ENCODE results near the gene STN1. TPM values are rescaled to one million over a fixed set of nuclear protein-coding genes. Genes with fewer than 3 reads are reported as not detected.
A peak's percentile ranks its signal among the peaks of the same experiment; 100 is the strongest.

Gene STN1
- total RNA-seq, 1 experiment from 2014 or later: 16.1 TPM

- H3K27ac Mint-ChIP-seq (ENCODE audit: unreplicated experiment): no peak overlapping the region
- no peaks in the 10 kb centered on the region for H3K36me3 Mint-ChIP-seq (ENCODE audit: insufficient read depth, unreplicated experiment)
- no TSS peak for BruUV-seq (replicated peaks)
- intact Hi-C loops (cut with micrococcal nuclease; ENCODE audit: unreplicated experiment): no loop called here
- no peaks in the 10 kb centered on the region for H3K36me3 ChIP-seq (ENCODE audit: control insufficient read depth, insufficient read depth, low read length)
- DNase-seq: no peak
- peaks cover 66% of the 10 kb centered on the region for H3K4me1 ChIP-seq
- no peak overlapping the region for H3K4me3 Mint-ChIP-seq (ENCODE audit: unreplicated experiment)
- no peak overlapping the region for H3K4me3 ChIP-seq (ENCODE audit: low read depth, low read length)
- H3K27me3 ChIP-seq (replicated peaks; ENCODE audit: control insufficient read depth, insufficient read depth, low read length): no peaks in the 10 kb centered on the region
- H3K4me1 Mint-ChIP-seq (ENCODE audit: low read depth, unreplicated experiment): peaks cover 59% of the 10 kb centered on the region
- TF ChIP-seq CTCF (IDR thresholded peaks at IDR 0.05; ENCODE audit: insufficient read depth in 1 of 2, low read depth in 1 of 2, low read length in 1 of 2, severe bottlenecking in 1 of 2, unreplicated experiment in 1 of 2): no peak
- POLR2A ChIA-PET: no interaction called here
- no peaks in the 10 kb centered on the region for H3K9me3 ChIP-seq
- H3K27me3 Mint-ChIP-seq (ENCODE audit: insufficient read depth, unreplicated experiment): no peaks in the 10 kb centered on the region
- H3K9me3 Mint-ChIP-seq (ENCODE audit: unreplicated experiment): no peaks in the 10 kb centered on the region
- CTCF ChIA-PET: no interaction called here
Measured at GRCh38 chr10:103930449-103930848, 12.5 kb upstream of the STN1 start.

- CTCF ChIA-PET: interaction anchor here (0.7 kb wide), 1 partner anchor 42 kb away, joined by 3 read pairs; no protein-coding TSS in a partner anchor
Measured at GRCh38 chr10:103929381-103929921, 11.5 kb upstream of the STN1 start.

GRCh38 chr10:103928784-103929183 is 10.8 kb upstream of the STN1 start:
- no peaks in the 10 kb centered on the region for H3K27me3 ChIP-seq (replicated peaks; ENCODE audit: control insufficient read depth, insufficient read depth, low read length)
- TF ChIP-seq CTCF (IDR thresholded peaks at IDR 0.05; ENCODE audit: insufficient read depth in 1 of 2, low read depth in 1 of 2, low read length in 1 of 2, severe bottlenecking in 1 of 2, unreplicated experiment in 1 of 2): no peak
- Mint-ChIP-seq H3K27ac (ENCODE audit: unreplicated experiment) (no peak overlapping the region), H3K36me3 (ENCODE audit: insufficient read depth, unreplicated experiment) (no peaks in the 10 kb centered on the region), H3K27me3 (ENCODE audit: insufficient read depth, unreplicated experiment) (no peaks in the 10 kb centered on the region), H3K4me3 (ENCODE audit: unreplicated experiment) (no peak overlapping the region), H3K4me1 (ENCODE audit: low read depth, unreplicated experiment) (peaks cover 61% of the 10 kb centered on the region), H3K9me3 (ENCODE audit: unreplicated experiment) (no peaks in the 10 kb centered on the region)
- no TSS peak for BruUV-seq (replicated peaks)
- no peaks in the 10 kb centered on the region for H3K9me3 ChIP-seq
- H3K36me3 ChIP-seq (ENCODE audit: control insufficient read depth, insufficient read depth, low read length): no peaks in the 10 kb centered on the region
- ChIA-PET POLR2A (no interaction called here), CTCF (no interaction called here)
- H3K4me3 ChIP-seq (ENCODE audit: low read depth, low read length): no peak overlapping the region
- peaks cover 81% of the 10 kb centered on the region for H3K4me1 ChIP-seq
- intact Hi-C loops (cut with micrococcal nuclease; ENCODE audit: unreplicated experiment): loop anchor here (2.0 kb wide), 1 partner anchor 38 kb away; the partner anchor contains the start of gene SLK
- no peak for DNase-seq

More at GRCh38 chr10:103929381-103929921, 11.5 kb upstream of the STN1 start:
- Histone ChIP-seq H3K4me3 (ENCODE audit: low read depth, low read length) (no peak overlapping the region), H3K27me3 (replicated peaks; ENCODE audit: control insufficient read depth, insufficient read depth, low read length) (no peaks in the 10 kb centered on the region), H3K9me3 (no peaks in the 10 kb centered on the region), H3K36me3 (ENCODE audit: control insufficient read depth, insufficient read depth, low read length) (no peaks in the 10 kb centered on the region), H3K4me1 (peaks cover 76% of the 10 kb centered on the region)
- TF ChIP-seq CTCF (IDR thresholded peaks at IDR 0.05; ENCODE audit: insufficient read depth in 1 of 2, low read depth in 1 of 2, low read length in 1 of 2, severe bottlenecking in 1 of 2, unreplicated experiment in 1 of 2): no peak
- Mint-ChIP-seq H3K4me1 (ENCODE audit: low read depth, unreplicated experiment) (peaks cover 61% of the 10 kb centered on the region), H3K9me3 (ENCODE audit: unreplicated experiment) (no peaks in the 10 kb centered on the region), H3K27me3 (ENCODE audit: insufficient read depth, unreplicated experiment) (no peaks in the 10 kb centered on the region), H3K36me3 (ENCODE audit: insufficient read depth, unreplicated experiment) (no peaks in the 10 kb centered on the region), H3K4me3 (ENCODE audit: unreplicated experiment) (peak overlapping the region; percentile 37), H3K27ac (ENCODE audit: unreplicated experiment) (no peak overlapping the region)
- intact Hi-C loops (cut with micrococcal nuclease; ENCODE audit: unreplicated experiment): loop anchor here (2.0 kb wide), 1 partner anchor 37 kb away; the partner anchor contains the start of gene SLK
- POLR2A ChIA-PET: interaction anchor here (1.0 kb wide), 1 partner anchor 37 kb away, joined by 5 read pairs; no protein-coding TSS in a partner anchor
- no TSS peak for BruUV-seq (replicated peaks)
- DNase-seq: peak; percentile 68 to 69
